GM12873 (cell line): ENCODE results near the gene ADAMTS4.

ENCODE experiments used
- TF ChIP-seq, protein P1 (sequence below): IDR thresholded peaks from 2 replicates; pipeline ENCODE4 v1.5.1; 2012; ENCODE audit warnings: low read depth, mild to moderate bottlenecking, moderate library complexity, low read length, control low read depth; ENCODE audit not compliant: insufficient read depth; ENCODE audit errors: missing control alignments

Gene ADAMTS4, protein sequence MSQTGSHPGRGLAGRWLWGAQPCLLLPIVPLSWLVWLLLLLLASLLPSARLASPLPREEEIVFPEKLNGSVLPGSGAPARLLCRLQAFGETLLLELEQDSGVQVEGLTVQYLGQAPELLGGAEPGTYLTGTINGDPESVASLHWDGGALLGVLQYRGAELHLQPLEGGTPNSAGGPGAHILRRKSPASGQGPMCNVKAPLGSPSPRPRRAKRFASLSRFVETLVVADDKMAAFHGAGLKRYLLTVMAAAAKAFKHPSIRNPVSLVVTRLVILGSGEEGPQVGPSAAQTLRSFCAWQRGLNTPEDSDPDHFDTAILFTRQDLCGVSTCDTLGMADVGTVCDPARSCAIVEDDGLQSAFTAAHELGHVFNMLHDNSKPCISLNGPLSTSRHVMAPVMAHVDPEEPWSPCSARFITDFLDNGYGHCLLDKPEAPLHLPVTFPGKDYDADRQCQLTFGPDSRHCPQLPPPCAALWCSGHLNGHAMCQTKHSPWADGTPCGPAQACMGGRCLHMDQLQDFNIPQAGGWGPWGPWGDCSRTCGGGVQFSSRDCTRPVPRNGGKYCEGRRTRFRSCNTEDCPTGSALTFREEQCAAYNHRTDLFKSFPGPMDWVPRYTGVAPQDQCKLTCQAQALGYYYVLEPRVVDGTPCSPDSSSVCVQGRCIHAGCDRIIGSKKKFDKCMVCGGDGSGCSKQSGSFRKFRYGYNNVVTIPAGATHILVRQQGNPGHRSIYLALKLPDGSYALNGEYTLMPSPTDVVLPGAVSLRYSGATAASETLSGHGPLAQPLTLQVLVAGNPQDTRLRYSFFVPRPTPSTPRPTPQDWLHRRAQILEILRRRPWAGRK

DNA sequence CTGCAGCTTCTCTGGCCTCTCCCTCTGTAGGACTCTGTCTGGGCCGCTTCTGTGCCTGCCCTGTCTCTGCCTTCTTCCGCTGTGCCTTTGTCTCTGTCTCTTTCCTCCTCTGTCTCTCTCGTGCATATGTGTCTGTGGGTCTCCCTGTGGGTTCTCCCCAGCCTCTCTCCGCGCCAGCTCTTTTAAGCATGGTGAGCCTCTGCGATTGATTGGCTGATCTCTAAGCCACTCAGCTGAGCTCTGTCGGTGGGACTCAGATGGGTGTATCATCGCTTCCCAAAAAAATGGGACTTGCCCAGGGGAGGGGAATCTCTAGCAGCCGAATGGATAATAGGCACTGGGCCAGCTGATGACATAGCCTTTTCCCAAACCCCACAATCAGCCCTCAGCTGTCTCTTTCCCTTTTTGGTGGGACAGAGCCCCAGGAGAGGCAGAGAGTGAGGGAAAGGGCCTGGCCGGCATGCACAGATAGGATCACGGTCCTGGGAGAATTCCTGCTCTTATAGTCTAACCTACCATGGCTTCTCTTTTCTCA lies at the start of gene ADAMTS4:
Gene ADAMTS4 (minus strand): TSS at position 158 of the 535 bp plus-strand sequence. CDS start 427 bp downstream, outside the sequence.
- TF ChIP-seq, protein P1, sequence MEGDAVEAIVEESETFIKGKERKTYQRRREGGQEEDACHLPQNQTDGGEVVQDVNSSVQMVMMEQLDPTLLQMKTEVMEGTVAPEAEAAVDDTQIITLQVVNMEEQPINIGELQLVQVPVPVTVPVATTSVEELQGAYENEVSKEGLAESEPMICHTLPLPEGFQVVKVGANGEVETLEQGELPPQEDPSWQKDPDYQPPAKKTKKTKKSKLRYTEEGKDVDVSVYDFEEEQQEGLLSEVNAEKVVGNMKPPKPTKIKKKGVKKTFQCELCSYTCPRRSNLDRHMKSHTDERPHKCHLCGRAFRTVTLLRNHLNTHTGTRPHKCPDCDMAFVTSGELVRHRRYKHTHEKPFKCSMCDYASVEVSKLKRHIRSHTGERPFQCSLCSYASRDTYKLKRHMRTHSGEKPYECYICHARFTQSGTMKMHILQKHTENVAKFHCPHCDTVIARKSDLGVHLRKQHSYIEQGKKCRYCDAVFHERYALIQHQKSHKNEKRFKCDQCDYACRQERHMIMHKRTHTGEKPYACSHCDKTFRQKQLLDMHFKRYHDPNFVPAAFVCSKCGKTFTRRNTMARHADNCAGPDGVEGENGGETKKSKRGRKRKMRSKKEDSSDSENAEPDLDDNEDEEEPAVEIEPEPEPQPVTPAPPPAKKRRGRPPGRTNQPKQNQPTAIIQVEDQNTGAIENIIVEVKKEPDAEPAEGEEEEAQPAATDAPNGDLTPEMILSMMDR = no peak

DNA sequence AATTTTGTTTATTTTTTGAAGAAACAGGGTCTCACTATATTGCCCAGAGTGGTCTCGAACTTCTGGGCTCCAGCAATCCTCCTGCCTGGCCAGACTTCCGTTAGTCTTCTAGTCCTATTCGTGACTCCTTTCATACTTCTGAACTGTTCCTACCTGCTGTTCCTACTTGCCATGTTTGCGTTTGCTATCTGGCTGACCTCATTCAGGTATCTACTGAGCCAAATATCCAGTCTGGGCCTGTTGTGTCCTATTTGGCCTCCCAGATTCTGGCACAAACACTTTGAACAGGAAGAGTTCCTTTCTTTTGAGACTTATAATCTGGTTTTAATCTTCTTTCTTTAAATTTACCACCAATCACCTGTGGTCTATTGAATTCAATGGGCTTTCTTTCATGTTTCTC lies 46.0 kb upstream of the ADAMTS4 start:
- TF ChIP-seq, protein P1 = no peak

DNA sequence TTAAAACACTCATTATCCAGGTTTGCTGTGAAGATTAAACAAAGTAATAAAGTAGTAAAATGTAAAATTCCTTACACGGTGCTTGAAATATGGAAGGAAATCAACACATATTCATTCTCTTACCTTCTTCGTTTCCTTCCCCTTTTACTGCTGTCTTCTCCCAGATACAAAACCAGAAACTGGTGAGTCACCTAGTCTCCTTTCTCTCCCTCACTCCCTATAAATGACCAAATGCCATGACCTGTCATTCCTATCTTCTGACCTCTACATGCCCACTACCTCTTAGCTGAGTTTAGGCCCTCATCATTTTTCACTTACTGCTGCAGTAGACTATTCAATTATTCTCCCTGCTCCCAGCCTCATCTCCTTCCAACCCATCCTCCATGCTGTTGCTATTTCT lies 43.5 kb upstream of the ADAMTS4 start:
- TF ChIP-seq, protein P1 = no peak

DNA sequence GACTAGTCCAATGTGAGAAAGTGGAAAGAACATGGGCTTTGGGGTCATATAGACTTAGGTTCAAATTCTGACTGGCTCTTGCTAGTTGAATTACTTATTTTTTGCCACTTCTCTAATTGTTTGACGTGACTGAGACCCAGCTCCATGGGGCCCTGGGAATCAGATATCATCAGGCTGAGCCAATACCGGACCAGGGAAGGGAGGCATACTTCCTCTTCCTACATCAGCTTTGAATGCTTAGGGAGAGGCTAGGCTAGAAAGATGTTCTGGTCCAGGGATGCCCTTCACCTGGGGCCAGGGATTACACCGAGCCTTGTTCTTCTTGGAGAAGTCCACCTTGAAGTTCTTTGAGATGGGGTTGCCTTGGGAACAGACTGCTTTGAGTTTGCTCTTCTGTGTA lies 42.8 kb upstream of the ADAMTS4 start:
- TF ChIP-seq, protein P1 = no peak

DNA sequence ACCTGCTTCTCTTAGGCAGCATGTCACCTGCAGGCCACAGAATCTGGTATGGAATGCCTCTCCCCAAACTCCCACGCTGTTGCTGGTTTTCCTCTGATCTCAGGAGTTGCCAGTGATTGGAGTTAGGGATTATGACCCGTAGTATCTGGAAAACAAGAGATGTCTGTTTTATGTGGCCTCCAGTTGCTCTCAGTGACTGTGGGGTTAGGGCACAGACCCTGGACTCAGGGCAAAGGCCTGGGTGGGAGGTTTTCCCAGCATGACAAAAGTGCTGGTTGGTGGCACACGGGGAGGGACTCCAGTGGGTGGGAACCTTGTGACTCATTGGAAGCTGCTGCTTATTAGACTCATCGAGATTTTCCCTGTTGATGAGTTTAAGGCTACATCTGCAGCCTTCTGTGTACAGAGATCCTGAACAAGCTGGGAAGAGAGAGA lies 39.2 kb upstream of the ADAMTS4 start, which contains the start of gene NR1I3:
Gene NR1I3 (minus strand): TSS at position 165 of the 435 bp plus-strand sequence. CDS start 1,638 bp downstream, outside the sequence.
- TF ChIP-seq, protein P1 = no peak

DNA sequence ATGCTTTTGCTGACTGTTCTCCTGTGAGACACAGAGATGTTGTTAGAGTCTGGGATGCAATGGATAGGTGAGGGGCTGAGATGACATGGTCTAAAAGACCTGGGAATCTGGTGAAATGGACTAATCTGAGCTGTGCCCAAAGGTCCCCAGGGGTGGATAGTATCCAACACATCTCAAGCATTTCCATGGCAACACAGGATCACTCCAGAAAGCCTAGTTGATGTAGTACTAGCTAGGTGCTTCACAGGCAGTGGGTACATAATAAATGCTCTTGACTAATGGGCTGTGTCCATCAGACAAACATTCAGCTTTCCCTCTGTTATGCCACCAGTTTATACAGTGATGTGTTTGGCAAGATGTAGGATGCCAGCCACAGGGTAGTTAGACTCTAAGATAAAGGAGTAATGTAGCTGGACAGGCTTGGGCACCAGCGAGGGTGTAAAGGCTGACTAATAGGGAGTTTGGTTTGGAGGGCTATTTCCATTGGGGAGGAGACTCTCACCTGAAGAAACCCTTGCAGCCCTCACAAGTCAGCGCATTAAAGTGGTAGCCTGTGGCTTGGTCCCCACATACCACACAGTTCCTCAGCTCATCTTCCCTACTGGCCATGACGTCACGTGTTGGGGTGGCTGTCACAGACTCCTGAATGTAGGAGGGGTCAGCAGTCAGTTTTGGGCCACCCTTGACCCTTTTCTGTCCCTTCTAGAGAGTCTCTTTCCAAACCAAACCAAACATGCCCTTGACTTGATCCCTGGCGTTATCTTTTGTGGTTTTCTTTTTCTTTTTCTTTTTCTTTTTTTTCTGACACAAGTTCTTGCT lies 37.3 kb upstream of the ADAMTS4 start:
- TF ChIP-seq, protein P1 = no peak
